Thyroid gland (tissue), 4 donors: ENCODE results near the gene RIMBP2.

ENCODE experiments used
- CTCF ChIP-seq, 6 experiments: fragments of 200-600 bp in 3 of 6; fragments of 450-650 bp in 3 of 6; sonication (generic) in 3 of 6; IDR thresholded peaks; one replicate each; pipeline ENCODE4 v1.5.1; 2016 to 2019; ENCODE audit warnings: antibody characterized with exemption in 6 of 6, mild to moderate bottlenecking in 2 of 6, inconsistent platforms in 1 of 6, moderate library complexity in 1 of 6
- POLR2A ChIP-seq, 2 donors: fragments of 450-650 bp; IDR thresholded peaks; one replicate each; pipeline ENCODE4 v1.6.1; 2017; ENCODE audit warnings: antibody characterized with exemption in 2 of 2, mild to moderate bottlenecking in 2 of 2, moderate library complexity in 1 of 2

- TF ChIP-seq CTCF (IDR thresholded peaks at IDR 0.05) (no peak), POLR2A (IDR thresholded peaks at IDR 0.05) (no peak)
Measured at GRCh38 chr12:130666645-130667044, 49.5 kb downstream of the RIMBP2 start.
